Pancreas (tissue), 10 donors: ENCODE results near the gene LCA5L. TPM values are rescaled to one million over a fixed set of nuclear protein-coding genes. Genes with fewer than 3 reads are reported as not detected.

Experiments
- ATAC-seq, 4 donors: fragments of 200-7000 bp; cut with Tn5 transposase; one replicate each; pipeline versions ENCODE4 v1.8.0 to v1.9.1; 2020; ENCODE audit warnings: mild to moderate bottlenecking in 4 of 4, moderate library complexity in 4 of 4
- DNase-seq, 6 donors: peaks; one replicate each; pipeline ENCODE4 v3.0.0-alpha.2; 2020
- FAIRE-seq: peaks from 2 replicates; lab custom pipeline; 2012; peaks lifted over from hg19 to GRCh38; lab: Jason Lieb, UNC
- H3K27ac ChIP-seq, 4 donors: fragments of 200-600 bp; sonication (generic); 1 replicate in 3 of 4; 2 replicates in 1 of 4; pipeline versions ENCODE4 v1.5.0 to v1.8.0; 2020
- H3K27me3 ChIP-seq, 4 donors: fragments of 200-600 bp; one replicate each; pipeline ENCODE4 v1.8.0; 2021
- H3K36me3 ChIP-seq, 3 donors: fragments of 200-600 bp; sonication (generic) in 1 of 3; one replicate each; pipeline versions ENCODE4 v1.5.0 to v1.8.0; 2020 to 2021
- H3K4me1 ChIP-seq, 3 donors: fragments of 200-600 bp; one replicate each; pipeline ENCODE4 v1.8.0; 2021
- H3K4me3 ChIP-seq, 4 donors: fragments of 200-600 bp; sonication (generic) in 2 of 4; one replicate each; pipeline versions ENCODE4 v1.5.0 to v1.8.0; 2020 to 2021
- H3K9me3 ChIP-seq, 4 donors: fragments of 200-600 bp; one replicate each; pipeline ENCODE4 v1.8.0; 2021
- WGBS, 2 donors: extraction: QIAGEN DNeasy Blood & Tissue Kit; methylation state at CpG; one replicate each; pipeline ENCODE4 v1.1.7; 2013; 5-methylcytosine and 5-hydroxymethylcytosine counted together
- intact Hi-C, 3 donors: fragments of 100-400 bp; cut with DNase I; formaldehyde crosslinking; loops; one replicate each; pipeline versions ENCODE4 v1.11.1 to v1.14.2; 2022
- polyA plus RNA-seq, 2 donors: library from polyadenylated mRNA; stranded (reverse); fragments of 200-250 nt; gene quantifications; one replicate each; pipeline ENCODE4 v1.2.3, GENCODE V29; 2013
- total RNA-seq, 6 donors: library from RNA; stranded (reverse); fragmentation: NEBNext Ultra II Directional in 4 of 6; extraction: Animal tissue kit (Norgen Biotek cat#: 25700) in 4 of 6; gene quantifications; one replicate each; pipeline versions ENCODE4 v1.2.1 to v1.2.4, GENCODE V29; 2021 to 2023
- TF ChIP-seq, protein P1 (sequence below), 4 donors: fragments of 200-600 bp; sonication (generic) in 3 of 4; IDR thresholded peaks; one replicate each; pipeline versions ENCODE4 v1.5.0 to v1.8.0; 2021; ENCODE audit warnings: antibody characterized with exemption in 4 of 4
- donor health status: healthy with polysubstance abuse.
- donor health status: DM: no; HTN: no; CAD: no; lungs with moderate emphysema.
- donor health status: DM: no; HTN: no; CAD: no.
- donor health status: control.
- donor health status: control.
- donor health status: Bipolar disorder and iron deficiency.
- donor health status: DM: yes; HTN: yes; CAD: no.
- donor health status: DM: no; HTN: no; CAD: no.
- donor health status: DM: no; HTN: no; CAD: no.
- donor health status: DM: yes; HTN: yes; CAD: no.

LCA5L gene
- total and polyA plus RNA-seq, 8 donors: 0.72 to 1.8 (median 1.3) TPM

DNA sequence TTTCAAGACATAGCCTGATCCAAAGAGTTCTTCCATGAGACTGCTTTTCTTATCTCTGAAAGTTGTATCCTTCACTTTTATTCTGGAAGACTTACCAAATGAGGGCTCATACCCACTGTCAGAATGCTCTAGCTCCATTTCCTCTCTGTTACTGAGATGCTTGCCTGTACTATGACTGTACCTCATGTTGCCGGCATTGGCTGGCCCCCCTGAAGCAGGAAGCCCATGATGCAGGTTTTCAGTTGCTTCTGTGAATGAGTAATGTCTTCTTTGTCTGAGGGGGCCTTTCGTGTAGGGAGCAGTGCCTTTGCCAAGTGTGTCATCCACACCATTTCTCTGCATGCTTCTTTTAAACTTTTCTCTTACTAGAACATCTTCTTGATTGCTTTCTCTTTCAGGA is 39.5 kb downstream of the LCA5L start:
- Histone ChIP-seq H3K27me3 (no peaks in the 10 kb centered on the region), H3K4me1 (no peaks in the 10 kb centered on the region), H3K27ac (no peak overlapping the region), H3K4me3 (no peak overlapping the region), H3K9me3 (no peaks in the 10 kb centered on the region), H3K36me3 (no peaks in the 10 kb centered on the region)
- TF ChIP-seq, protein P1, sequence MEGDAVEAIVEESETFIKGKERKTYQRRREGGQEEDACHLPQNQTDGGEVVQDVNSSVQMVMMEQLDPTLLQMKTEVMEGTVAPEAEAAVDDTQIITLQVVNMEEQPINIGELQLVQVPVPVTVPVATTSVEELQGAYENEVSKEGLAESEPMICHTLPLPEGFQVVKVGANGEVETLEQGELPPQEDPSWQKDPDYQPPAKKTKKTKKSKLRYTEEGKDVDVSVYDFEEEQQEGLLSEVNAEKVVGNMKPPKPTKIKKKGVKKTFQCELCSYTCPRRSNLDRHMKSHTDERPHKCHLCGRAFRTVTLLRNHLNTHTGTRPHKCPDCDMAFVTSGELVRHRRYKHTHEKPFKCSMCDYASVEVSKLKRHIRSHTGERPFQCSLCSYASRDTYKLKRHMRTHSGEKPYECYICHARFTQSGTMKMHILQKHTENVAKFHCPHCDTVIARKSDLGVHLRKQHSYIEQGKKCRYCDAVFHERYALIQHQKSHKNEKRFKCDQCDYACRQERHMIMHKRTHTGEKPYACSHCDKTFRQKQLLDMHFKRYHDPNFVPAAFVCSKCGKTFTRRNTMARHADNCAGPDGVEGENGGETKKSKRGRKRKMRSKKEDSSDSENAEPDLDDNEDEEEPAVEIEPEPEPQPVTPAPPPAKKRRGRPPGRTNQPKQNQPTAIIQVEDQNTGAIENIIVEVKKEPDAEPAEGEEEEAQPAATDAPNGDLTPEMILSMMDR (IDR thresholded peaks at IDR 0.05): no peak
- ATAC-seq: no peak
- no peak for FAIRE-seq
- WGBS, 2 donors: 85 to 98% methylated on average over 2 of the region's 2 CpGs
- intact Hi-C loops: no loop called here
- no peak for DNase-seq

DNA sequence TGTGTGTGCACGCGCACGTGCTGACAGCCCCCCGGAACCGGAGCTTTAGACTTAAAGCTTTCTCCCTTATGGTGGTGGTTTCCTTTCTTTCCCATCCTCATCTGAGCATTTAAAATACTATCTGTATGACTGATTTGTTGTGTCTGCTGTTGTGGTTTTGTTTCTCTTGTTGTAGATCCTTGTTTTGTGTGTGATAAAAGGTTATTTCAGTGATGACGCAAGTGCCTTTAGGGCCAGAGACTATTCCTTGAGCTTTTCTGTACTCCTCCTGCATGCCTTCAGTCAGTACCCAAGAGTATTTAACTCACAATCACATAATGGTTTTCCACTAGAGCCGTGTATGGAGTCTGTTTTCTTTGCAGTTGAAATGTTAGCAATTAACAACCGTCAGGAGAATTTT is 45.4 kb downstream of the LCA5L start:
- Histone ChIP-seq H3K27ac (no peak overlapping the region), H3K4me3 (no peak overlapping the region), H3K4me1 (no peaks in the 10 kb centered on the region), H3K9me3 (no peaks in the 10 kb centered on the region), H3K36me3 (peaks cover 0 to 7% (median 0%) of the 10 kb centered on the region in 3 donors), H3K27me3 (no peaks in the 10 kb centered on the region)
- intact Hi-C loops: no loop called here
- TF ChIP-seq, protein P1 (IDR thresholded peaks at IDR 0.05): no peak
- 79 to 93% methylated on average over 8 of the region's 8 CpGs for WGBS, 2 donors
- FAIRE-seq: no peak
- no peak for DNase-seq
- ATAC-seq: no peak

DNA sequence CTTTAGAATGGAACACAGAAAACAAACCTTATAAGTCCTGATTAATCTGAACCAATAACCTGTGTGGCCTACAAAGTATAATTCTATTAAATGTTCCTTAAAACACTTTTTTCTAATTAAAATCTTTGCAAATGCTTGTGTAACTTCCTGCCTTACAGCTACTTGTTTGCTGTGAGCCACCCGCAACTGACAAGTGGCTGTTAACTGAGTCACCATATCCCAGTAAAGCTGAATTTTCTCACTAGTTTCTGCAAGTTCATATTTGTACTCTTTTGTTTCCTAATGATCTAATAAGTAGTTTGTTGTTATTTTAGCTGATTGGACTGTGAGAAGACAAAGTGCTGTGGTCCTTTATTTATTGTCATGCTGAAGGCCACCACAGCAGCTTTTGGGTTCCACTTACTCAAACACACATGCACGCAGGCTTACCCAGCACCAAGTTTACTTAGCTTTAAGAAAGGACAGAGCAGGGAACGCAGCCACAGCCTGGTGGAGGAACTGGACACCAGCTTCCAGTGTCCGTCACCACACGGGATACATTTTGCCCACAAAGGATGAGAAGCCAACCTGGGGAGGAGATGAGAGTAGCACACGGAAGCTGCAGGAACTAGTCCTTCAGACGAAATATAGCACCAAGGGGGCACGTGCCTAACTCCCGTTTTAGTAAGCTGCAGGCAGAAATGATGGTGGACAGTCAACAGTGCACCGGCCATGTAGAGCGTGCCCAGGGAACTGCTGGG is 47.8 kb downstream of the LCA5L start:
- no peaks in the 10 kb centered on the region for H3K4me1 ChIP-seq
- no peaks in the 10 kb centered on the region for H3K27me3 ChIP-seq
- FAIRE-seq: no peak
- peaks cover 0 to 27% (median 3%) of the 10 kb centered on the region in 3 donors for H3K36me3 ChIP-seq
- TF ChIP-seq, protein P1 (IDR thresholded peaks at IDR 0.05): no peak
- H3K4me3 ChIP-seq: no peak overlapping the region
- intact Hi-C loops: no loop called here
- 87 to 90% methylated on average over 11 of the region's 11 CpGs for WGBS, 2 donors
- no peak overlapping the region for H3K27ac ChIP-seq
- no peak for DNase-seq
- no peaks in the 10 kb centered on the region for H3K9me3 ChIP-seq
- no peak for ATAC-seq

DNA sequence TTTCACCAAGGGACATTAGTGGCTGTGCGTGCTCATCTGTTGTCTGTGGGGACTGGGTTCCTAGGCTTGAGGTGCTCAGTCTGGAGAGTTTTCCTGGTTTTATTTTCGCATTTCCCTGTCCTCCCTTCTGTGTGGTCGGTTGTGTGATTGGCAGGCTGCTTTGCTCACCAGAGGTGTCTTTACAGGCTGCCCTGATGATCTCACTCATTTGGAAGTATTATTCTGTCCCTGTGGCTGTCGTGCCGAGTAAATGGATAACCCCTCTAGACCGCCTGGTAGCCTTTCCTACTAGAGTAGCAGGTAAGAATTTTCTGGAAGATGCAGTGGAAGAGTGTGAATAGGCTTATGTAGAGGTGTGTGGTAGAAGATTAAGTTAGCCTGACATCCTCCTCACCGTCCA is 52.6 kb downstream of the LCA5L start:
- Histone ChIP-seq H3K9me3 (no peaks in the 10 kb centered on the region), H3K4me3 (no peak overlapping the region), H3K36me3 (peaks cover 0 to 39% (median 15%) of the 10 kb centered on the region in 3 donors), H3K4me1 (no peaks in the 10 kb centered on the region), H3K27ac (no peak overlapping the region), H3K27me3 (no peaks in the 10 kb centered on the region)
- intact Hi-C loops: no loop called here
- no peak for FAIRE-seq
- WGBS, 2 donors: 83 to 85% methylated on average over 7 of the region's 7 CpGs
- TF ChIP-seq, protein P1 (IDR thresholded peaks at IDR 0.05): no peak
- no peak for DNase-seq
- ATAC-seq: no peak

DNA sequence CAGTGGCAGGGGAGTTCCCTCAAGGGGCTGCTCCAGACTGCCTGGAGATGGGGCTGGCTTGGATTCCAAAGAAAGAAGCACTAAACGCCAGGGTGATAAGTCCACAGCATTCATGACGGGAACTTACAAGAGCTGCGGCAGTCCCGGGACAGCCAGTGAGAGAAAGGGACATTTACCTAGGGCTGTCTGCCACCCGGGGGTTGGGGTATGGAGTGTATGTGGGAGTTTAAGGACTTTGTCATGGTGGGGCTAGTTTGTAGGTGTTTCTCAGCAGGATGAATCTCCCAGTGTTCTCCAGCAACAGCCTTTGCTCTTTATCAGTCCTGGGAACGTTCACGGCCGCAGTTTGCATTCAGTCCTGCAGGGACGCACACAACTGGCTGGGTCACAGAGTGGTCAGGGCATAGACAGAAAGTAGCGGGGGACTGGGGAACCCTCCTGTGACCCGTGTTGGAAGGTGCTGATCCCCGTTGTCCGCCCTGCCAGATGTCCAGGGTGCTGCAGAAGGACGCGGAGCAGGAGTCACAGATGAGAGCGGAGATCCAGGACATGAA is 55.3 kb downstream of the LCA5L start:
- Histone ChIP-seq H3K4me1 (peaks cover 4 to 11% (median 8%) of the 10 kb centered on the region in 3 donors), H3K36me3 (peaks cover 0 to 33% (median 15%) of the 10 kb centered on the region in 3 donors), H3K4me3 (no peak overlapping the region), H3K27me3 (no peaks in the 10 kb centered on the region), H3K9me3 (no peaks in the 10 kb centered on the region), H3K27ac (no peak overlapping the region)
- intact Hi-C loops: no loop called here
- TF ChIP-seq, protein P1 (IDR thresholded peaks at IDR 0.05): no peak
- no peak for FAIRE-seq
- no peak for DNase-seq
- WGBS, 2 donors: 73 to 80% methylated on average over 16 of the region's 16 CpGs
- no peak for ATAC-seq
